GM18909 (cell line): ENCODE data around the gene KIF1A.

Source experiments
- ATAC-seq: cut with Tn5 transposase; IDR thresholded peaks from one replicate; pipeline ENCODE4 v1.9.1; 2021; ENCODE audit warnings: mild to moderate bottlenecking; ENCODE audit not compliant: unreplicated experiment, poor library complexity

The KIF1A gene

GRCh38 chr2:240819858-240820606 lies at the start of gene KIF1A:
Gene KIF1A, minus strand, starts transcription at chr2:240820219. Its CDS starts 22,467 bp downstream, at chr2:240797752.
- ATAC-seq: no peak

GRCh38 chr2:240869109-240869955 lies 49.3 kb upstream of the KIF1A start:
- no peak for ATAC-seq

- no peak for ATAC-seq
Measured at GRCh38 chr2:240868286-240869108, 48.5 kb upstream of the KIF1A start, which contains the start of gene AGXT. Gene AGXT, plus strand, starts transcription at chr2:240868824. Its CDS starts 42 bp downstream, at chr2:240868866.

GRCh38 chr2:240865391-240865790 lies 45.4 kb upstream of the KIF1A start:
- no peak for ATAC-seq

GRCh38 chr2:240864475-240864874 lies 44.5 kb upstream of the KIF1A start:
- no peak for ATAC-seq

GRCh38 chr2:240861547-240861946 lies 41.5 kb upstream of the KIF1A start:
- no peak for ATAC-seq

- no peak for ATAC-seq
Measured at GRCh38 chr2:240858871-240859270, 38.9 kb upstream of the KIF1A start.

GRCh38 chr2:240858321-240858720 lies 38.3 kb upstream of the KIF1A start:
- ATAC-seq: no peak

- ATAC-seq: no peak
Measured at GRCh38 chr2:240857039-240858008, 37.3 kb upstream of the KIF1A start.

- ATAC-seq: no peak
Measured at GRCh38 chr2:240856151-240856980, 36.3 kb upstream of the KIF1A start.

GRCh38 chr2:240855670-240856069 lies 35.7 kb upstream of the KIF1A start:
- no peak for ATAC-seq

- no peak for ATAC-seq
Measured at GRCh38 chr2:240852671-240853314, 32.8 kb upstream of the KIF1A start.

GRCh38 chr2:240851078-240851991 lies 31.3 kb upstream of the KIF1A start:
- ATAC-seq: no peak

GRCh38 chr2:240850756-240851077 lies 30.7 kb upstream of the KIF1A start:
- ATAC-seq: no peak

GRCh38 chr2:240850026-240850425 lies 30.0 kb upstream of the KIF1A start:
- no peak for ATAC-seq

GRCh38 chr2:240848900-240849680 lies 29.1 kb upstream of the KIF1A start:
- ATAC-seq: no peak
